ENCODE results near the gene TMOD3. TPM values are rescaled to one million over a fixed set of nuclear protein-coding genes. Genes with fewer than 3 reads are reported as not detected.

Gene TMOD3
- total RNA-seq, 2 donors from 2014 or later = 9.2 to 11.2 TPM

DNA sequence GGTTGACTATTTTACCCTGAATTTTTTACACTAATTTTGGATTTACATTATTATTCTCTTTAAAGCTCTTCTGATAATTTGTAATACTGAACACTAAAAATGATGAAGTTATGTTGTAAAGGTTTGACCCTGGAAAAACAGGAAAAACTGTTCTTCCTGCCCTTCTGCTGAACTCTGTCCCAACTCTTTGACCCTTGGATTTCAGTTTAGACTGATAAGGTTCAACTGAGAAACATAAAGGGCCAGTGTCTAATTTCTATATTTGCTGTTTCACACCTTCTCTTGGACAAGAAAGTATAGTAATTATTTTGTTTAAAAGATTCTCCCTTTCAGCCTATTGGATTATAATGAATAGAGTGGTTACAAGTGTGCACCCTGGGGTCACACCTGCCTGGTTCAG lies 12.8 kb upstream of the TMOD3 start:
- Histone ChIP-seq H3K27me3 (no peaks in the 10 kb centered on the region), H3K4me3 (no peak overlapping the region), H3K4me1 (no peaks in the 10 kb centered on the region), H3K9me3 (peaks cover 0 to 3% (median 0%) of the 10 kb centered on the region in 3 donors), H3K27ac (no peak overlapping the region), H3K36me3 (replicated peaks in 1 of 2; ENCODE audit: insufficient read depth in 1 of 2, low read depth in 2 of 2) (no peaks in the 10 kb centered on the region)
- ATAC-seq = no peak
- intact Hi-C loops (cut with DNase I) = no loop called here
- DNase-seq = no peak
- TF ChIP-seq, protein P1, sequence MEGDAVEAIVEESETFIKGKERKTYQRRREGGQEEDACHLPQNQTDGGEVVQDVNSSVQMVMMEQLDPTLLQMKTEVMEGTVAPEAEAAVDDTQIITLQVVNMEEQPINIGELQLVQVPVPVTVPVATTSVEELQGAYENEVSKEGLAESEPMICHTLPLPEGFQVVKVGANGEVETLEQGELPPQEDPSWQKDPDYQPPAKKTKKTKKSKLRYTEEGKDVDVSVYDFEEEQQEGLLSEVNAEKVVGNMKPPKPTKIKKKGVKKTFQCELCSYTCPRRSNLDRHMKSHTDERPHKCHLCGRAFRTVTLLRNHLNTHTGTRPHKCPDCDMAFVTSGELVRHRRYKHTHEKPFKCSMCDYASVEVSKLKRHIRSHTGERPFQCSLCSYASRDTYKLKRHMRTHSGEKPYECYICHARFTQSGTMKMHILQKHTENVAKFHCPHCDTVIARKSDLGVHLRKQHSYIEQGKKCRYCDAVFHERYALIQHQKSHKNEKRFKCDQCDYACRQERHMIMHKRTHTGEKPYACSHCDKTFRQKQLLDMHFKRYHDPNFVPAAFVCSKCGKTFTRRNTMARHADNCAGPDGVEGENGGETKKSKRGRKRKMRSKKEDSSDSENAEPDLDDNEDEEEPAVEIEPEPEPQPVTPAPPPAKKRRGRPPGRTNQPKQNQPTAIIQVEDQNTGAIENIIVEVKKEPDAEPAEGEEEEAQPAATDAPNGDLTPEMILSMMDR (IDR thresholded peaks at IDR 0.05) = no peak
- TF ChIP-seq POLR2A (IDR thresholded peaks at IDR 0.05) = no peak

DNA sequence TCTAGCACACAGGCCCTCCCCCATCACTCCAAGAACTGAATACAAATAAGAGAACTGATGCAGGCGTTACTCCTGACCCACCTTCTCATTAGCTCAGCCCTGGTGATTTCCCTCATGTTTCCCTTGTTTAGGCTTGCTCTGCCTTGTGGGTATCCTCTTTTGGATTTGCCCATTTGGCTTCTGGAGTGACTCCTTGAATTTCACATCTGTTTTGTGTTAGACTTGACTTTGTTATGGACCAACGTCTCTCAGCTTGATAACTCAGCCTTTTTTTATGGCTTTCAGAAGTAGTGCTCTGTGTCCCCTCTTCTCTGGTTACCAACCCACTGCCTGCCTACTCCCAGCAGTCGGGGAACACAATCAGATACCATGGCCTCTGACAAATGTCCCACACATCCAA lies 11.3 kb upstream of the TMOD3 start:
- Histone ChIP-seq H3K27ac (no peak overlapping the region), H3K4me1 (no peaks in the 10 kb centered on the region), H3K9me3 (peaks cover 0 to 4% (median 0%) of the 10 kb centered on the region in 3 donors), H3K4me3 (no peak overlapping the region), H3K27me3 (no peaks in the 10 kb centered on the region), H3K36me3 (replicated peaks in 1 of 2; ENCODE audit: insufficient read depth in 1 of 2, low read depth in 2 of 2) (no peaks in the 10 kb centered on the region)
- intact Hi-C loops (cut with DNase I) = no loop called here
- no peak for TF ChIP-seq POLR2A (IDR thresholded peaks at IDR 0.05)
- TF ChIP-seq, protein P1 (IDR thresholded peaks at IDR 0.05) = no peak
- WGBS, 2 donors = 84 to 93% methylated on average over 3 of the region's 3 CpGs
- no peak for ATAC-seq
- no peak for DNase-seq

- H3K27ac ChIP-seq = no peak overlapping the region
These were observed 3.8 kb upstream of the TMOD3 start for GRCh38 chr15:51825698-51826097.

GRCh38 chr15:51828621-51829375 lies 655 bp upstream of the TMOD3 start:
- H3K27me3 ChIP-seq = no peaks in the 10 kb centered on the region
- WGBS, 2 donors = 69 to 72% methylated on average over 9 of the region's 9 CpGs
- no peak overlapping the region for H3K4me3 ChIP-seq
- no peak overlapping the region for H3K27ac ChIP-seq
- ATAC-seq (no peak), DNase-seq (no peak)
- H3K9me3 ChIP-seq = no peaks in the 10 kb centered on the region
- intact Hi-C loops (cut with DNase I) = no loop called here
- H3K4me1 ChIP-seq = peaks cover 21% of the 10 kb centered on the region
- H3K36me3 ChIP-seq (replicated peaks in 1 of 2; ENCODE audit: insufficient read depth in 1 of 2, low read depth in 2 of 2) = no peaks in the 10 kb centered on the region
- no peak for TF ChIP-seq POLR2A (IDR thresholded peaks at IDR 0.05)
- TF ChIP-seq, protein P1 (IDR thresholded peaks at IDR 0.05) = no peak

More at GRCh38 chr15:51825698-51826097, 3.8 kb upstream of the TMOD3 start:
- ATAC-seq (no peak), DNase-seq (no peak)
- 64 to 68% methylated on average over 3 of the region's 3 CpGs for WGBS, 2 donors
- intact Hi-C loops (cut with DNase I) = no loop called here
- Histone ChIP-seq H3K4me1 (peaks cover 2% of the 10 kb centered on the region), H3K9me3 (peaks cover 0 to 4% (median 0%) of the 10 kb centered on the region in 3 donors), H3K4me3 (no peak overlapping the region), H3K27me3 (no peaks in the 10 kb centered on the region), H3K36me3 (replicated peaks in 1 of 2; ENCODE audit: insufficient read depth in 1 of 2, low read depth in 2 of 2) (no peaks in the 10 kb centered on the region)
- no peak for TF ChIP-seq POLR2A (IDR thresholded peaks at IDR 0.05)
- TF ChIP-seq, protein P1 (IDR thresholded peaks at IDR 0.05) = no peak

Data from body of pancreas (tissue), 4 donors.